GM12878 (cell line): ENCODE measurements around the gene APC2. TPM values are rescaled to one million over a fixed set of nuclear protein-coding genes. Genes with fewer than 3 reads are reported as not detected.

Experiments
- ATAC-seq: fragments of 200-7000 bp; cut with Tn5 transposase; 3 replicates; pipeline ENCODE4 v1.9.1; 2020; ENCODE audit warnings: mild to moderate bottlenecking, moderate library complexity
- BruUV-seq: library from RNA; stranded (reverse); fragments of 400-500 nt; replicated peaks from 2 replicates; lab custom pipeline; 2021; lab: Mats Ljungman, UMichigan
- CTCF ChIA-PET: fragments of 300-600 bp; sonication (Branson Sonifier 250); formaldehyde crosslinking; extraction: SDS; loops from one replicate; lab custom pipeline; 2021; ENCODE audit warnings: inconsistent platforms; lab: Yijun Ruan, JAX
- POLR2A ChIA-PET: fragments of 350-600 bp; formaldehyde crosslinking; extraction: SDS; loops from one replicate; lab custom pipeline; 2021; ENCODE audit warnings: inconsistent platforms; lab: Charles Lee
- RAD21 ChIA-PET: fragments of 300-600 bp; sonication (Branson Sonifier 250); formaldehyde crosslinking; loops from one replicate; lab custom pipeline; 2023; ENCODE audit warnings: antibody characterized with exemption; ENCODE audit not compliant: unreplicated experiment; lab: Charles Lee
- SMC1A ChIA-PET: fragments of 300-600 bp; sonication (Branson Sonifier 250); formaldehyde crosslinking; loops from one replicate; lab custom pipeline; 2023; ENCODE audit not compliant: unreplicated experiment, uncharacterized antibody; lab: Charles Lee
- DNase-seq: peaks from one replicate; pipeline ENCODE4 v3.0.0-alpha.2; 2011; ENCODE audit warnings: low read depth, low spot score
- FAIRE-seq: peaks from 3 replicates; lab custom pipeline; 2011; peaks lifted over from hg19 to GRCh38; lab: Jason Lieb, UNC
- H2AFZ ChIP-seq: 2 replicates; pipeline ENCODE4 v1.6.0; 2011; ENCODE audit warnings: low read depth, low read length, control low read depth; ENCODE audit not compliant: control insufficient read depth
- H3K27ac ChIP-seq: 2 replicates; pipeline ENCODE4 v1.5.1; 2011; ENCODE audit warnings: control low read depth; ENCODE audit not compliant: control insufficient read depth, insufficient read depth
- H3K27me3 ChIP-seq, 2 experiments: replicated peaks in 1 of 2; 2 replicates each; pipeline versions ENCODE4 v1.6.0 to v1.6.1; 2011; ENCODE audit warnings: low read length in 1 of 2; ENCODE audit not compliant: control insufficient read depth in 2 of 2, insufficient read depth in 2 of 2
- H3K36me3 ChIP-seq, 2 experiments: 2 replicates each; pipeline ENCODE4 v1.5.1; 2011; ENCODE audit warnings: low read length in 1 of 2; ENCODE audit not compliant: control insufficient read depth in 2 of 2, insufficient read depth in 2 of 2
- H3K4me1 ChIP-seq: 2 replicates; pipeline ENCODE4 v1.6.1; 2011; ENCODE audit warnings: mild to moderate bottlenecking, low read length, moderate library complexity, mixed read lengths; ENCODE audit not compliant: control insufficient read depth, insufficient read depth
- H3K4me2 ChIP-seq: 2 replicates; pipeline ENCODE4 v1.6.0; 2011; ENCODE audit warnings: control low read depth; ENCODE audit not compliant: control insufficient read depth, insufficient read depth
- H3K4me3 ChIP-seq: fragments of 200-600 bp; sonication (generic); 2 replicates; pipeline ENCODE4 v1.5.1; 2016
- H3K79me2 ChIP-seq: 2 replicates; pipeline ENCODE4 v1.6.0; 2011; ENCODE audit warnings: low read length; ENCODE audit not compliant: control insufficient read depth, insufficient read depth
- H3K9ac ChIP-seq: 2 replicates; pipeline ENCODE4 v1.8.0; 2011; ENCODE audit warnings: low read length, control low read depth, mixed read lengths; ENCODE audit not compliant: control insufficient read depth, insufficient read depth
- H3K9me3 ChIP-seq: replicated peaks from 3 replicates; pipeline ENCODE4 v1.5.1; 2011; ENCODE audit warnings: mild to moderate bottlenecking, low read length; ENCODE audit not compliant: control insufficient read depth, insufficient read depth
- H4K20me1 ChIP-seq: 2 replicates; pipeline ENCODE4 v1.6.0; 2011; ENCODE audit not compliant: control insufficient read depth, insufficient read depth
- FOXK2 ChIP-seq: fragments of 450-650 bp; IDR thresholded peaks from 2 replicates; pipeline ENCODE4 v1.6.1; 2017; ENCODE audit warnings: mild to moderate bottlenecking, moderate library complexity
- NFYA ChIP-seq: IDR thresholded peaks from 2 replicates; pipeline ENCODE4 v1.6.1; 2011; ENCODE audit warnings: low read depth, mild to moderate bottlenecking, low read length, improper control_type of control experiment, borderline replicate concordance
- POLR2A ChIP-seq: IDR thresholded peaks from 2 replicates; pipeline ENCODE4 v1.6.1; 2011; ENCODE audit warnings: low read depth, mild to moderate bottlenecking, low read length
- TCF3 ChIP-seq: IDR thresholded peaks from 2 replicates; pipeline ENCODE4 v1.6.1; 2012; ENCODE audit warnings: low read depth, mild to moderate bottlenecking, low read length, borderline replicate concordance; ENCODE audit not compliant: insufficient read depth
- ZZZ3 ChIP-seq: IDR thresholded peaks from 2 replicates; pipeline ENCODE4 v1.6.1; 2011; ENCODE audit warnings: low read depth; ENCODE audit not compliant: control insufficient read depth, insufficient read length
- WGBS: methylation state at CpG from one replicate; pipeline ENCODE4 v1.1.6; 2016; ENCODE audit warnings: low lambda C conversion rate; ENCODE audit not compliant: insufficient replicate concordance, insufficient coverage; ENCODE audit errors: missing lambda C conversion rate; 5-methylcytosine and 5-hydroxymethylcytosine counted together
- in situ Hi-C: fragments of 300-500 bp; cut with MboI; formaldehyde crosslinking; loops from 9 replicates; pipeline ENCODE4 v1.14.3; 2018; ENCODE audit warnings: mixed read lengths
- intact Hi-C: fragments of 100-400 bp; cut with micrococcal nuclease; formaldehyde crosslinking; loops from one replicate; pipeline ENCODE4 v1.14.2; 2022; ENCODE audit not compliant: unreplicated experiment
- polyA plus RNA-seq, 11 experiments: library from polyadenylated mRNA; depleted of rRNA in 4 of 11; unstranded in 6 of 11; stranded (reverse) in 5 of 11; fragments of >200 nt; fragmentation: Nextera tagmentation in 4 of 11; fragmentation: Illumina TruSeq in 1 of 11; extraction: Ambion mirVana in 4 of 11; extraction: Trizol in 1 of 11; gene quantifications; 1 replicate in 1 of 11; 2 replicates in 10 of 11; pipeline versions ENCODE4 v1.2.1 to v1.2.3, GENCODE V29; 2011 to 2016; ENCODE audit warnings: inconsistent platforms in 2 of 11, missing spikeins in 2 of 11, low read depth in 1 of 11
- total RNA-seq, 4 experiments: library from RNA; depleted of rRNA in 3 of 4; stranded (reverse); fragments of >200 nt in 3 of 4; fragmentation: Illumina TruSeq in 1 of 4; extraction: Trizol in 1 of 4; gene quantifications; 2 replicates each; pipeline versions ENCODE4 v1.2.1 to v1.2.3, GENCODE V29; 2013 to 2021
- TF ChIP-seq, protein P1 (sequence below): fragments of 150-350 bp; IDR thresholded peaks from 2 replicates; pipeline ENCODE4 v1.6.1; 2014; ENCODE audit warnings: mild to moderate bottlenecking, low read depth, low read length

The APC2 gene
- total and polyA plus RNA-seq, 10 of the 15 experiments (the other 5 are each of a cell fraction or from before 2014, with no cell fraction given): under 0.01 to 0.73 (median 0.04) TPM; not detected in 5

DNA sequence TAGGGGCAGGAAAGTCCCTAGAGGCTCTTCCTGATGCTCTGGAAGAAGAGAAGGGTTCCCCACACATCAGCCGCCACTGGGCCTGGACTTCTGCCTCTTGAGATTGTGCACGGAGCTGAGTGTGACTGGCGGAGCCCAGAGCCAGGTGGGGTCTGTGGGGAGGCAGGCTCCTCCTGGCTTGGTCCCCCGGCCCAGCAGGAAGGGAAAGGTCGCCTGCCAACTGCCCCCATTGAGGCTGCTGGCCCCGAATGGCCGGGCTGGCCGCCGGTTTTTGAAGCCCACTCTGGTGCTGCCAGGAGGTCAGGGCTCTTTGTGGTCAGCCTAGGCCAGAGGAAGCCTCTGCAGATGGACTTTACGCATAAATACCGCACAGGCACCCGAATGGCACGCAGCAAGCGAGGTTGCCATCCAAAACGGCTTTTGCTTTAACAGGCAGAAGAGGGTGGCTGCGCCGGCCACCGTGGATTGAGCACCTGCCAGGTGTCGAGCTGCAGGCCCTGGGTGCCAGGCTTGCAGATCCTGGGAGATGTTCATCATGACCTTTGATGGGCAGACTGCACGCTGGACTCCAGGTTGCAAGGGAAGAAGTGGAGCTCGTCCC, 37.5 kb upstream of the APC2 start:
- WGBS: 84% methylated on average over 21 of the region's 21 CpGs
- H2AFZ ChIP-seq: no peak overlapping the region
- H3K79me2 ChIP-seq: peaks cover 97% of the 10 kb centered on the region
- H3K27me3 ChIP-seq: no peaks in the 10 kb centered on the region
- peak overlapping the region; percentile 28; the same call in 1 of the 2 replicates for H3K4me2 ChIP-seq
- no peaks in the 10 kb centered on the region for H3K9me3 ChIP-seq
- no TSS peak for BruUV-seq
- H3K4me3 ChIP-seq: no peak overlapping the region
- intact Hi-C loops: no loop called here
- H4K20me1 ChIP-seq: peaks cover 35% of the 10 kb centered on the region
- peaks cover 44% of the 10 kb centered on the region for H3K4me1 ChIP-seq
- ChIA-PET SMC1A (interaction anchor here (1.2 kb wide), 1 partner anchor 25 kb away, joined by 4 read pairs; no protein-coding TSS in a partner anchor), RAD21 (no interaction called here), CTCF (interaction anchor here (1.3 kb wide), 1 partner anchor 168 kb away, joined by 4 read pairs; no protein-coding TSS in a partner anchor), POLR2A (no interaction called here)
- DNase-seq (no peak), FAIRE-seq (no peak), ATAC-seq (no peak)
- TF ChIP-seq NFYA (no peak), TCF3 (no peak), FOXK2 (no peak), ZZZ3 (no peak)
- peaks cover 8 to 30% of the 10 kb centered on the region in 2 experiments for H3K36me3 ChIP-seq
- in situ Hi-C loops: no loop called here
- H3K27ac ChIP-seq: no peak overlapping the region
- no peak overlapping the region for H3K9ac ChIP-seq

DNA sequence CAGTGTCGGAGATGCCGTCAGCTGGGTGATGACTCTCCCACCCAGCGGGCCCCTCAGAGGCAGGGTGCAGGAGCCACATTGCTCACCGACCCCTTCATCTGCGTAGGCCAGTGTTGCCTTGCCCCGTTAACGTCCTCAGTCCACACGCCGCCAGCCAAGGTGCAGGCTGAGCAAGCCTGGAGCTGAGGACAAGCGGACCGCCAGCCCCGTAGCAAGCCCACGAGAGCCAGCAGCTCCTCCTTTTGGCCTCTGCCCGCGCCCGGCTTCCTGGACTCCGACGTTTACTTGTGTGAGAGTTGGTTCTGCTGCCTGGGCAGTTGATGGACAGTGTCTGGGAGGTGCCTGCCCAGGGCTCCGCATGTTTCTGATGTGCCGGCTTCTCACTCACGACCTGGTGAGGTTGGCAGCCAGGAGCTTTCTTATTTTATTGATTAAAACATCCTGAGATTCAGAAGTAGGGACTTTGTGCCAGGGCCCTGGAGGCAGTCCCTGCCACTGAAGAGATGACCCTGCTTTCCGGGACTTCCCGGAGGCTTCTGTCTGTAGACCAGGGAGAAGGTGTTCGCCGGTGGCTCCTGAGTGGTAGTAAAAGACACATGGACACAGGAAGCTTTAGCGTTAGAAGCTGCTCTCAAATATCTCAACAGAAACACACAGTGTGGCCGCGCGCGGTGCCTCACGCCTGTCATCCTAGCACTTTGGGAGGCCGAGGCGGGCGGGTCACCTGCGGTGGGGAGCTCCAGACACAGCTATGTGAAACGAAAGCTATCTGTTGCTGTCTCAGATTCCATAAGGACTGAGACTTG, 36.7 kb upstream of the APC2 start:
- H3K27ac ChIP-seq: peak overlapping the region; percentile 42; the same call in 1 of the 2 replicates
- peak; percentile 62 for FAIRE-seq

More for the DNA sequence above, 36.7 kb upstream of the APC2 start:
- no peaks in the 10 kb centered on the region for H3K27me3 ChIP-seq
- peaks cover 96% of the 10 kb centered on the region for H3K79me2 ChIP-seq
- no peak overlapping the region for H3K4me3 ChIP-seq
- H3K4me2 ChIP-seq: peak overlapping the region; percentile 22; the same call in 1 of the 2 replicates
- ATAC-seq (no peak), DNase-seq (no peak)
- H2AFZ ChIP-seq: no peak overlapping the region
- ChIA-PET POLR2A (no interaction called here), RAD21 (no interaction called here), SMC1A (interaction anchor here (1.2 kb wide), 1 partner anchor 24 kb away, joined by 4 read pairs; no protein-coding TSS in a partner anchor), CTCF (interaction anchor here (1.3 to 1.8 kb wide), 2 partner anchors 24 to 169 kb away, joined by 4 to 5 read pairs; no protein-coding TSS in a partner anchor)
- intact Hi-C loops: no loop called here
- no peaks in the 10 kb centered on the region for H3K9me3 ChIP-seq
- in situ Hi-C loops: no loop called here
- peaks cover 13 to 31% of the 10 kb centered on the region in 2 experiments for H3K36me3 ChIP-seq
- peaks cover 44% of the 10 kb centered on the region for H3K4me1 ChIP-seq
- H4K20me1 ChIP-seq: peaks cover 35% of the 10 kb centered on the region
- TF ChIP-seq, protein P1, sequence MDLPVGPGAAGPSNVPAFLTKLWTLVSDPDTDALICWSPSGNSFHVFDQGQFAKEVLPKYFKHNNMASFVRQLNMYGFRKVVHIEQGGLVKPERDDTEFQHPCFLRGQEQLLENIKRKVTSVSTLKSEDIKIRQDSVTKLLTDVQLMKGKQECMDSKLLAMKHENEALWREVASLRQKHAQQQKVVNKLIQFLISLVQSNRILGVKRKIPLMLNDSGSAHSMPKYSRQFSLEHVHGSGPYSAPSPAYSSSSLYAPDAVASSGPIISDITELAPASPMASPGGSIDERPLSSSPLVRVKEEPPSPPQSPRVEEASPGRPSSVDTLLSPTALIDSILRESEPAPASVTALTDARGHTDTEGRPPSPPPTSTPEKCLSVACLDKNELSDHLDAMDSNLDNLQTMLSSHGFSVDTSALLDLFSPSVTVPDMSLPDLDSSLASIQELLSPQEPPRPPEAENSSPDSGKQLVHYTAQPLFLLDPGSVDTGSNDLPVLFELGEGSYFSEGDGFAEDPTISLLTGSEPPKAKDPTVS: no peak
- peak; percentile 44; the same call in 1 of the 2 replicates for TF ChIP-seq POLR2A
- H3K9ac ChIP-seq: no peak overlapping the region
- BruUV-seq: no TSS peak
- WGBS: 88% methylated on average over 36 of the region's 36 CpGs
